K562 (cell line): ENCODE data around the gene ADARB2. TPM values are rescaled to one million over a fixed set of nuclear protein-coding genes. Genes with fewer than 3 reads are reported as not detected.

ENCODE experiments used
- ATAC-seq: fragments of 200-7000 bp; cut with Tn5 transposase; 3 replicates; pipeline ENCODE4 v1.9.1; 2020; ENCODE audit warnings: moderate library complexity
- BruUV-seq: library from RNA; stranded (reverse); fragments of 400-500 nt; replicated peaks from 2 replicates; lab custom pipeline; 2021; lab: Mats Ljungman, UMichigan
- CTCF ChIA-PET: fragments of 300-600 bp; formaldehyde crosslinking; extraction: SDS; loops from one replicate; lab custom pipeline; 2021; ENCODE audit warnings: low intra/inter-chr PET ratio; lab: Yijun Ruan, JAX
- POLR2A ChIA-PET: fragments of 300-600, 350-650 bp; sonication (Branson Sonifier 250); formaldehyde crosslinking; extraction: SDS; loops from one replicate; lab custom pipeline; 2021; ENCODE audit warnings: antibody characterized with exemption, inconsistent platforms; lab: Yijun Ruan, JAX
- DNase-seq, 4 experiments: peaks; one replicate each; pipeline versions ENCODE4 v3.0.0 to v3.0.0-alpha.2; 2011 to 2018; ENCODE audit warnings: low spot score in 3 of 4, mixed read lengths in 3 of 4; ENCODE audit errors: extremely low read depth in 1 of 4
- FAIRE-seq: peaks from 2 replicates; lab custom pipeline; 2011; peaks lifted over from hg19 to GRCh38; lab: Jason Lieb, UNC
- H2AFZ ChIP-seq: 2 replicates; pipeline ENCODE4 v1.6.0; 2011; ENCODE audit warnings: low read depth, low read length, control low read depth, inconsistent platforms
- H3K27ac ChIP-seq: fragments of 200-600 bp; 3 replicates; pipeline ENCODE4 v1.8.0; 2011; ENCODE audit warnings: low read depth, mild to moderate bottlenecking, control low read depth, inconsistent platforms, low read length, moderate library complexity, mixed read lengths; ENCODE audit errors: extremely low read depth
- H3K27me3 ChIP-seq, 2 experiments: fragments of 300-600 bp in 1 of 2; 2 replicates in 1 of 2; 3 replicates in 1 of 2; pipeline versions ENCODE4 v1.6.0 to v1.8.0; 2011; ENCODE audit warnings: inconsistent platforms in 2 of 2, low read length in 2 of 2, mild to moderate bottlenecking in 1 of 2, mixed read lengths in 1 of 2, moderate library complexity in 1 of 2; ENCODE audit not compliant: control insufficient read depth in 2 of 2, insufficient read depth in 2 of 2
- H3K36me3 ChIP-seq: fragments of 300-600 bp; 3 replicates; pipeline ENCODE4 v1.8.0; 2011; ENCODE audit warnings: mild to moderate bottlenecking, low read length, inconsistent platforms; ENCODE audit not compliant: control insufficient read depth, insufficient read depth
- H3K4me1 ChIP-seq, 2 experiments: fragments of 200-600 bp in 1 of 2; replicated peaks in 1 of 2; 2 replicates in 1 of 2; 3 replicates in 1 of 2; pipeline versions ENCODE4 v1.5.1 to v1.8.0; 2011; ENCODE audit warnings: inconsistent platforms in 2 of 2, low read length in 2 of 2, mild to moderate bottlenecking in 1 of 2, mixed read lengths in 1 of 2, moderate library complexity in 1 of 2; ENCODE audit not compliant: control insufficient read depth in 2 of 2, insufficient read depth in 2 of 2
- H3K4me2 ChIP-seq: 2 replicates; pipeline ENCODE4 v1.6.1; 2011; ENCODE audit warnings: low read length, control low read depth, inconsistent platforms, mixed read lengths; ENCODE audit not compliant: insufficient read depth
- H3K4me3 ChIP-seq: fragments of 200-600 bp; sonication (generic), shearing (Covaris generic); 2 replicates; pipeline ENCODE4 v1.5.1; 2016; ENCODE audit warnings: control low read depth, inconsistent platforms
- H3K79me2 ChIP-seq: fragments of 200-600 bp; 3 replicates; pipeline ENCODE4 v1.8.0; 2011; ENCODE audit warnings: low read length, inconsistent platforms; ENCODE audit not compliant: control insufficient read depth, insufficient read depth
- H3K9ac ChIP-seq, 2 experiments: 2 replicates each; pipeline versions ENCODE4 v1.6.0 to v1.6.1; 2011; ENCODE audit warnings: low read depth in 2 of 2, low read length in 2 of 2, control low read depth in 1 of 2, inconsistent platforms in 1 of 2, mild to moderate bottlenecking in 1 of 2, mixed read lengths in 1 of 2; ENCODE audit not compliant: insufficient read depth in 1 of 2
- H3K9me1 ChIP-seq: one replicate; pipeline ENCODE4 v1.6.0; 2011; ENCODE audit warnings: inconsistent platforms, mild to moderate bottlenecking, low read length, moderate library complexity; ENCODE audit not compliant: control insufficient read depth, insufficient read depth
- H3K9me3 ChIP-seq: replicated peaks from 2 replicates; pipeline ENCODE4 v1.5.1; 2011; ENCODE audit warnings: low read depth, low read length, inconsistent platforms; ENCODE audit not compliant: control insufficient read depth, insufficient read depth
- H4K20me1 ChIP-seq: replicated peaks from 2 replicates; pipeline ENCODE4 v1.6.1; 2011; ENCODE audit warnings: low read length, inconsistent platforms, mixed read lengths; ENCODE audit not compliant: control insufficient read depth, insufficient read depth
- ARID2 ChIP-seq: fragments of 450-650 bp; IDR thresholded peaks from 2 replicates; pipeline ENCODE4 v1.6.1; 2017; ENCODE audit warnings: antibody characterized with exemption, mild to moderate bottlenecking
- EP400 ChIP-seq: fragments of 450-650 bp; IDR thresholded peaks from 2 replicates; pipeline ENCODE4 v1.6.1; 2017; ENCODE audit warnings: antibody characterized with exemption, mild to moderate bottlenecking, moderate library complexity
- GTF2B ChIP-seq: IDR thresholded peaks from 2 replicates; pipeline ENCODE4 v1.6.1; 2011; ENCODE audit not compliant: insufficient read length; ENCODE audit errors: extremely low read depth
- HDGF ChIP-seq: fragments of 450-650 bp; IDR thresholded peaks from 2 replicates; pipeline ENCODE4 v1.6.1; 2016
- ILF3 ChIP-seq: fragments of 450-650 bp; IDR thresholded peaks from 2 replicates; pipeline ENCODE4 v1.6.1; 2018; ENCODE audit warnings: antibody characterized with exemption, mild to moderate bottlenecking, moderate library complexity, borderline replicate concordance
- JUN ChIP-seq, 2 experiments: sonication (generic) in 1 of 2; formaldehyde crosslinking in 1 of 2; IDR thresholded peaks; 2 replicates each; pipeline versions ENCODE4 v1.6.1 to v1.8.0; 2012 to 2022; ENCODE audit warnings: borderline replicate concordance in 2 of 2, mild to moderate bottlenecking in 2 of 2, improper control_type of control experiment in 1 of 2, low read depth in 1 of 2, low read length in 1 of 2, missing genetic modification reagents in 1 of 2
- KDM4B ChIP-seq, 2 experiments: fragments of 450-650 bp in 1 of 2; sonication (generic) in 1 of 2; IDR thresholded peaks; 2 replicates each; pipeline ENCODE4 v1.6.1; 2016 to 2017; ENCODE audit warnings: borderline replicate concordance in 2 of 2, antibody characterized with exemption in 1 of 2, low read depth in 1 of 2, mild to moderate bottlenecking in 1 of 2
- NCOA1 ChIP-seq: fragments of 450-650 bp; IDR thresholded peaks from 2 replicates; pipeline ENCODE4 v1.6.1; 2016; ENCODE audit warnings: low read depth
- SP2 ChIP-seq: IDR thresholded peaks from 2 replicates; pipeline ENCODE4 v1.6.1; 2011; ENCODE audit warnings: mild to moderate bottlenecking, low read depth, low read length, moderate library complexity; ENCODE audit not compliant: poor library complexity, severe bottlenecking; ENCODE audit errors: extremely low read depth
- TCF15 ChIP-seq: fragments of 250-450 bp; sonication (Bioruptor Pico); IDR thresholded peaks from 2 replicates; pipeline ENCODE4 v1.8.0; 2022; ENCODE audit warnings: moderate library complexity, mild to moderate bottlenecking, inconsistent platforms
- TCF3 ChIP-seq: sonication (generic); formaldehyde crosslinking; IDR thresholded peaks from 2 replicates; pipeline ENCODE4 v1.4.0; 2020; ENCODE audit warnings: mild to moderate bottlenecking, missing genetic modification reagents
- THRAP3 ChIP-seq: fragments of 450-650 bp; IDR thresholded peaks from 2 replicates; pipeline ENCODE4 v1.6.1; 2016; ENCODE audit warnings: mild to moderate bottlenecking, inconsistent platforms, borderline replicate concordance
- TRIM28 ChIP-seq: fragments of 450-650 bp; IDR thresholded peaks from 2 replicates; pipeline ENCODE4 v1.6.1; 2017
- ZMIZ1 ChIP-seq, 2 experiments: fragments of 150-350 bp in 1 of 2; IDR thresholded peaks; 2 replicates each; pipeline ENCODE4 v1.6.1; 2012 to 2016; ENCODE audit warnings: low read depth in 2 of 2, low read length in 2 of 2, mild to moderate bottlenecking in 1 of 2, moderate library complexity in 1 of 2
- ZNF586 ChIP-seq: fragments of 450-650 bp; formaldehyde crosslinking; conservative IDR thresholded peaks from 2 replicates; pipeline ENCODE4 v1.4.0; 2020; ENCODE audit warnings: mild to moderate bottlenecking, moderate library complexity
- ZNF766 ChIP-seq: fragments of 200-800 bp; sonication (Bioruptor generic); conservative IDR thresholded peaks from 2 replicates; pipeline ENCODE4 v1.6.1; 2016; ENCODE audit warnings: missing genetic modification characterization, missing compliant biosample characterization
- ZNF778 ChIP-seq: fragments of 450-650 bp; formaldehyde crosslinking; IDR thresholded peaks from 2 replicates; pipeline ENCODE4 v1.4.0; 2020; ENCODE audit warnings: mild to moderate bottlenecking, moderate library complexity
- WGBS: fragments of 100-300 bp; shearing (Covaris generic); methylation state at CpG from one replicate; pipeline ENCODE4 v1.1.6; 2016; ENCODE audit warnings: low coverage, mixed read lengths; ENCODE audit not compliant: insufficient coverage; ENCODE audit errors: missing lambda C conversion rate; 5-methylcytosine and 5-hydroxymethylcytosine counted together
- in situ Hi-C: fragments of 300-500 bp; cut with MboI; formaldehyde crosslinking; loops from 4 replicates; pipeline ENCODE4 v1.15.0; 2018; ENCODE audit warnings: inconsistent platforms, mixed read lengths
- intact Hi-C: fragments of 100-400 bp; cut with micrococcal nuclease; formaldehyde crosslinking; loops from 2 replicates; pipeline ENCODE4 v1.14.2; 2022
- polyA plus RNA-seq, 8 experiments: library from polyadenylated mRNA; depleted of rRNA in 4 of 8; stranded (reverse) in 5 of 8; unstranded in 3 of 8; fragments of >200 nt; fragmentation: Nextera tagmentation in 2 of 8; fragmentation: Illumina TruSeq in 1 of 8; extraction: Ambion mirVana in 2 of 8; extraction: Trizol in 1 of 8; gene quantifications; 2 replicates each; pipeline versions ENCODE4 v1.2.1 to v1.2.3, GENCODE V29; 2011 to 2014; ENCODE audit warnings: inconsistent platforms in 1 of 8, missing spikeins in 1 of 8
- total RNA-seq, 7 experiments: library from RNA; depleted of rRNA in 6 of 7; stranded (reverse); fragments of >200 nt in 6 of 7; fragmentation: Illumina TruSeq in 2 of 7; extraction: Trizol in 2 of 7; gene quantifications; 2 replicates each; pipeline versions ENCODE4 v1.2.1 to v1.2.3, GENCODE V29; 2011 to 2021; ENCODE audit warnings: low replicate concordance in 1 of 7

Gene ADARB2
- total and polyA plus RNA-seq, 9 of the 15 experiments (the other 6 are each of a cell fraction or from before 2014, with no cell fraction given) = not detected

- Histone ChIP-seq H4K20me1 (0 out of 2 replicates have a peak, but pooled peaks cover 5% of the 10 kb centered on the region), H3K36me3 (no peaks in the 10 kb centered on the region), H3K9me1 (no peaks in the 10 kb centered on the region), H3K4me3 (no peak overlapping the region), H3K4me1 (peaks cover 0 to 4% of the 10 kb centered on the region in 2 experiments; a peak in 1 of 5 replicates), H3K9me3 (no peaks in the 10 kb centered on the region), H3K9ac (no peak overlapping the region; a peak in 1 of 4 replicates), H2AFZ (no peak overlapping the region), H3K79me2 (no peaks in the 10 kb centered on the region), H3K27me3 (peaks cover 35 to 64% of the 10 kb centered on the region in 2 experiments), H3K4me2 (no peak overlapping the region), H3K27ac (no peak overlapping the region)
- POLR2A ChIA-PET = no interaction called here
- CTCF ChIA-PET = no interaction called here
- intact Hi-C loops = no loop called here
- no peak for DNase-seq
- no peak for TF ChIP-seq JUN (IDR thresholded peaks at IDR 0.05; ENCODE audit: borderline replicate concordance, low read depth, low read length)
- TF ChIP-seq JUN (CRISPR knock-in tag; IDR thresholded peaks at IDR 0.05; ENCODE audit: borderline replicate concordance) = no peak
- TF ChIP-seq TCF3 (CRISPR knock-in tag) = no peak
- no peak for TF ChIP-seq KDM4B (IDR thresholded peaks at IDR 0.05; ENCODE audit: borderline replicate concordance in 2 of 2, low read depth in 1 of 2)
- no peak for TF ChIP-seq SP2
- no peak for TF ChIP-seq TCF15
- TF ChIP-seq GTF2B = no peak
- TF ChIP-seq ILF3 = no peak
- no peak for TF ChIP-seq ARID2
- TF ChIP-seq ZNF778 = no peak
- no peak for TF ChIP-seq ZMIZ1 (IDR thresholded peaks at IDR 0.05; ENCODE audit: low read depth in 2 of 2, low read length in 2 of 2)
- TF ChIP-seq EP400 = no peak
- TF ChIP-seq ZNF766 (CRISPR knock-in tag) = no peak
- TF ChIP-seq THRAP3 = no peak
- no peak for TF ChIP-seq HDGF
- no peak for TF ChIP-seq ZNF586
- no peak for TF ChIP-seq NCOA1
- no peak for TF ChIP-seq TRIM28
- in situ Hi-C loops = no loop called here
- peak; percentile 23; the same call in 1 of the 3 replicates for ATAC-seq
- 2% methylated on average over 16 of the region's 16 CpGs for WGBS
- no peak for FAIRE-seq
- no TSS peak for BruUV-seq
Measured at GRCh38 chr10:1289591-1289990, 447.7 kb downstream of the ADARB2 start.
